ENCODE results near the gene CDCA8.

- TF ChIP-seq POLR2A (IDR thresholded peaks at IDR 0.05) (no peak), CTCF (IDR thresholded peaks at IDR 0.05) (no peak)
Observed at GRCh38 chr1:37720231-37721130, 28.2 kb downstream of the CDCA8 start.
